Activated CD4-positive, alpha-beta T cell treated with anti-CD3 and anti-CD28 coated beads, Interleukin-10, Interleukin-2, amounts not matched to agents 100 ng/mL and 50 ng/mL, durations not matched to agents 16 hours and 8 hours (primary cell): Measurements from ENCODE around the gene SDCCAG8.
"Not testable (repeated sequence)": the region's sequence is repeated elsewhere in the genome, so short reads cannot be mapped to it uniquely, and the experiment has no call there.

Experiments
- DNase-seq: peaks from one replicate; pipeline ENCODE4 v3.0.0-alpha.2; 2020

Gene SDCCAG8

DNA sequence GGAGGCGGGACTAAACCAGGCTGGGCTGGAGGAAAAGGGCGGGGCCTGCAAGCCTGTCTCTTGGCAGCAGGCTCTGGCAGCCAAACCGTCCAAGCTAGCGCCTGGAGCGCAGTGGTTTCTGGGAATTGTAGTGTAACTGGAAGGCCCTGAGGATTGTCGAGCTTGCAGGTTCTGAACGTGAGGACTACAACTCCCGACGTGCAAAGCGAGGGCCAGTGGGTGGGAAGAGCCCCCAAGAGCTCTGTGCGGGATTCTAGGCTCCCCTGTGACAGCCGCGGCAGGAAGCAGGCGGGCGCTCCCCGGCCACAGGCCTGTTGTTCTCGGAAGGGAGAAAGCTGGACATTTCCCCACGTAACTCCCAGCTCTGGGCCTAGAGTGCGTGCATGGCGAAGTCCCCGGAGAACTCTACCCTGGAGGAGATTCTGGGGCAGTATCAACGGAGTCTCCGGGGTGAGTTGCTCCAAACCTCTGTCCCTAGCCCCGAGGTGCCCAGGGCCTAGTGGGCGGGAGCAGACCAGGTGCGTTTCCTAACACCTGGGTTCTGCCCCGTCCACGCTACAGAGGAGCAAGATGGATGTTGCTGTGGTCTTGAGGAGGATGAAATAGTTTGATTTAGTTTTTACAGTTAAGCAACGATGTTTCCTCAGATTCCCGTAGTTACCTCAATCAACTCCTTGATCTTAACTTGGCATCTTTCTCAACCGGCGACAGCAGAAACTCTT, at the start of gene SDCCAG8:
SDCCAG8 (plus strand) TSS at position 251 of the 722 bp plus-strand sequence; CDS start at position 384, 133 bp downstream.
- peak; percentile 99 for DNase-seq

DNA sequence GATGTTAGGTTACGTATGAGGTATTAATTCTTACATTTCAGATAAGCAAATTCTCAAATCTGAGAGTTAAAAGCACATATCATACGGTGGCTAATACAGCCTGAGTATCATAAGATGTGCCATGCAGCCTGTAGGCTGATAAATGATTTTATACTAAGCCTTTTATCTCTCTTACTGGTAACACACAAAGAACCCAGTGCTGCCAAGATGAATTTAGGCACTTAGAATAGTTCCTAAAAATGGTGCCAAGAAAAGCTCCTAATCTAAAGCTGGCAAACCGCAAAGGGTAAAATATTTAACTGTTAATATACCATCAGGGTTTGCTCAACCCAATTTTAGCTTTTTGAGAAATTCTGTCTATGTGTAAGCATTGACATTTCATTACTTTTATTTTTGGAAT, 43.9 kb upstream of the SDCCAG8 start:
- DNase-seq, result not testable (repeated sequence)

DNA sequence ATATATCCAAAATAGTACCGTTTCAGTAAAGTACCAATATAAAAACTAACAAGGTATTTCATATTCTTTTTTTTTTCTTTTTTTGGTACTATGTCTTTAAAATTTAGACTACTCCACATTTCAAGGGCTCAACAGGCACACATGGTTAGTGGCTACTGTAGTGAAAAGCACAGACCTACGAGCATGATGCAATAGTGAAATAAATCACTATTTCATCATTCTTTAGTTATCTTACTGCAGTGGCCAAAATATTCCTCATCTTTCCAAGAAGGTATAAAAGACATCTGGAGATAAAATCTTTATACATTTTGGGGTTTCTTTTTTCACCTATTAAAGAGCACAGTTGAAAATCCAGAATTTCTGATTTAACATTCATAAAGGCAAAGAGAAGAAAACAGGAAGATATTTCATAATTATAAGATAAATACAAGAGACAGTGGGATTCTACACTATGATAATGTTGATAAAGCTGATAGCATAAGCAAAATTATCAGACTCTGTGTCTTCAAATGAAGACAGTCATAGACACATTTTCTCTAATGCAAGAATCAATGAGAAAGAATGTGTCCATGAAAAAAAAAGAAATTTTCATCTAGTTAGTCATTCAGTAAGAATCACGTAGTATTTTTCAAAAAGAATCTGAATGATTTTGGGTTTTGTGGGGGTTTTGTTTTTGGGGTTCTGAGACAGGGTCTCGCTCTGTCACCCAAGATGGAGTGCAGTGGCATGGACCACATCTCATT, 42.6 kb upstream of the SDCCAG8 start:
- DNase-seq, result no peak

DNA sequence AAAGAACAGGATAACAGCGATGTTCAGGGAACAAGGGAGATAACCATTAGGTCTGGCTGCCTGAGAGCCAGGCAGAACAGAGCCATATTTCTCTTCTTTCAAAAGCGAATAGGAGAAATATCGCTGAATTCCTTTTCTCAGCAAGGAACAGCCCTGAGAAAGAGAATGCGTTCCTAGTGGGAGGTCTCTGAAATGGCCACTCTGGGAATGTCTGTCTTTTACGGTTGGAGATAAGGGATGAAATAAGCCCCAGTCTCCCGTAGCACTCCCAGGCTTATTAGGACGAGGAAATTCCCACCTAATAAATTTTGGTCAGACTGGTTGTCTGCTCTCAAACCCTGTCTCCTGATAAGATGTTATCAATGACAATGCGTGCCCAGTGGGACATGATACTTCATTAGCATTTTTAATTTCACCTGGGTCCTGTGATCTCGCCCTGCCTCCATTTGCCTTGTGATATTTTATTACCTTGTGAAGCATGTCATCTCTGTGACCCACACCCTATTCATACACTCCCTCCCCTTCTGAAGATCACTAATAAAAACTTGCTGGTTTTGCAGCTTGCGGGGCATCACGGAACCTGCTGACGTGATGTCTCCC, 40.5 kb upstream of the SDCCAG8 start:
- DNase-seq, result not testable (repeated sequence)

DNA sequence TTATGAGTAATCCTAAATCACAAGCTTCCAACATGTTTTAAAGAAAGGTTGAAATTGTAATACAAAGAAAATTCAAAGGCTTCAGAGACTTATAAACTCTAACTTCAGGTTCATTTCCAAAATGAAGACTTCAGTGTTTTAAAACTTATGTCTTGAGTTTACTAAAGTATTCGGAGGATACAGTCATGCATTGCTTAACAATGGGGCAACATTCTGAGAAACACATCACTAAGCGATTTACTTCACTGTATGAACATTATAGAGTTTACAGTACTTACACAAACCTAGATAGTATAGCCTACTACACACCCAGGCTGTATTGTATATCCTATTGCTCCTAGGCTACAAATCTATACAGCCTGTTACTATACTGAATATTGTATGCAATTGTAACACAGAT, 39.1 kb upstream of the SDCCAG8 start:
- no peak for DNase-seq

DNA sequence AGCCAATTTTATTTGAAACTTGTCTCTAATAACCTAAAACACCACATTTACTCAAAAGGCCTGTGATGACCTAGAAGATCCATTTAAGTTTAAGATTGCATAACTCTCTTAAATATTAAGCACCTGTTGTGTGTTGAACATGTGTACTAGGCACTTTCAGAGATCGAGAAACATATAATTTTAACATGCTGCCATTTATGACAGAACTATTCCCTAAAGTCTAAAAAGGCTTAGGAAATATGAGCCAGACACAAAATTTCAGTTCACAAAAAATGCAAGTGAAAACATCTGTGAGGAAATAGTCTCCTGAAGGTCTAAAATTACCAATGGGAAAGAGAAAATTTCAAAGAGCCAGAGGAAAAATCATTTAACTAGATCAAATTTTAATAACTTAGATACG, 38.5 kb upstream of the SDCCAG8 start:
- no peak for DNase-seq

DNA sequence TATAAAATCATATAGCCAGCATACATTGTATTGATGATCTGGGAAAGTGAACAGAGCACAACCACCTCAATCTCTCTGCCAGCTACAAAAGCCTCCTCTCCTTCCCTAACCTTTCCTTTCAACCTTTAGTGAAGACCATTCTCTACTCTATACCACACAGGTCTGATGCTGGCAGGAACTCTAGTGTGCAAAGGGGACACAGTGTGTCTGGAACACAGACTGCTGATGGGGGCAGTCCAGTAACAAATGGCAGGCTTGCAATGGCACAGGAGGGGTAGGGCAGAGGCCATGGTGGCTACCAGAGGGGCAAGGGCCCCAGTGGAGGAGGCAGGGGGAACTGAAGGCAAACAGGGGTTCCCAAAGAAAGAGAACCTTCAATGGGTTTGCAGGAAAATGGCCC, 37.8 kb upstream of the SDCCAG8 start:
- no peak for DNase-seq

DNA sequence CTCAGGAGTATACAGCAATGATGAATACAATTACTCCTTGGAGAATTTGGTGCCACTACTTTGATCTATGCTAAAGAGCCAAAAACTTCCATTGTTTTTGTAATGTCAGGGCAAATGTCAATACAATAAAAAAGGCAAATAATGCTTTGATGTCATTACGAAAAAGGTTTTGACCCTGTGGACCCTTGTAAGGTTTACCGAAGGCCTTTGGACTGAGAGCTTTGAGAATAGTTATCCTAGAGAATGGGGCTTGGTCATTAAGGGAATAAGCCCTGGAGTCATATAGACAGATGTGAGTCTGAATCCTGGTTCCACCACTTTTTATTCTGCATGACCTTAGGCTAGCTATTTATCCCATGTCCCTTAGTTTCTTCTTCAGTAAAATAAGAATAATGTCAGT, 28.2 kb upstream of the SDCCAG8 start:
- no peak for DNase-seq

DNA sequence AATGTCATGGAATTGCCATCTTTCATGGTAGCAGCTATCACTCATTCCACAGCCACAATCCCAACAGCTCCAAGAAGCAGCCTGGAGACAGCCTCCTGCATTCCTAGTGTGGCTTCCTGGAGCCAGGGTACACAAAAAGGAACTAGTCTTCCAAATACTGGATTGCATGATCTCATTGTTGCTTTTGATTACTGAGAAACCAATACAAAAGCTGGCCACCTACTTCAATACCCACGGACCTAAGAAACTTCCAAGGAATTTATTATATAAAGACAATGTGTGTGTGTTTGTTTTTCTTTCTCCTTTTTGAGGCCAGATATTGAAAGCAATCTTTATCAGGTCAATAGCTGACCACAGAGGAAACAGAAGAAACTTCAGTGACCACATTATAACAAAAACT, 26.3 kb upstream of the SDCCAG8 start:
- no peak for DNase-seq

DNA sequence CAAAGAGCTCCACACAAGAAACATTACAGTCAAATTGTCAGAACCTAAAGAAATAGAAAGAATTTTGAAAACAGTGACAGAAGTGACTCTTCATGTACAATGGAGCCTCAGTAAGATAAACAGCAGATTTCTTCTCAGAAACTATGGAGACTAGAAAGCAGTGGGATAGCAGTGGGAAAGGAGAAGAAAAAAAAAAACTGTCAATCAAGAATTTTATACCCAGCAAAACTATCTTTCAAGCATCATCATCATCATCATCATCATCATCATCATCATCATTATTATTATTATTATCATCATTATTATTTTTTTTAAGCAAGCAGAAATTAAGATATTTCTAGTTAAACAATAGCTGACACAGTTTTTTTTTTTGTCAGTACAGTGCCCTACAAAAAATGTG, 24.9 kb upstream of the SDCCAG8 start:
- DNase-seq, result no peak

DNA sequence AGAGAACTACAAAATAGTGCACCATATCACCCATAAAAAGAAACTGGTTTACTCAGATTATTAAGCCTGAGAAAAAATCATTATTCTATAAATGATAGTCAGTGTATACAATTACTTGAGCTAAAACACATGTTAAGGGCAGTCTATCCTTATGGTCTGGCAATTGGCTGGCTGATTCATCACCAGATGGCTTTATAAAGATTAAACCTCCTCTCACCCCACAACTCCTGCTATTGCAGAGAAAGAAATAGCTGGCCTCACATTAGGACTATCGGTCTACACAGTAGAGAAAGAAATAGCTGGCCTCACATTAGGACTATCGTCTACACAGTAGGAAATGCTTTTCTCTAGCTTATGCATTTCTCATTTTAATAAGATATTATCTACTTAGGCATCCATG, 21.9 kb upstream of the SDCCAG8 start:
- no peak for DNase-seq

DNA sequence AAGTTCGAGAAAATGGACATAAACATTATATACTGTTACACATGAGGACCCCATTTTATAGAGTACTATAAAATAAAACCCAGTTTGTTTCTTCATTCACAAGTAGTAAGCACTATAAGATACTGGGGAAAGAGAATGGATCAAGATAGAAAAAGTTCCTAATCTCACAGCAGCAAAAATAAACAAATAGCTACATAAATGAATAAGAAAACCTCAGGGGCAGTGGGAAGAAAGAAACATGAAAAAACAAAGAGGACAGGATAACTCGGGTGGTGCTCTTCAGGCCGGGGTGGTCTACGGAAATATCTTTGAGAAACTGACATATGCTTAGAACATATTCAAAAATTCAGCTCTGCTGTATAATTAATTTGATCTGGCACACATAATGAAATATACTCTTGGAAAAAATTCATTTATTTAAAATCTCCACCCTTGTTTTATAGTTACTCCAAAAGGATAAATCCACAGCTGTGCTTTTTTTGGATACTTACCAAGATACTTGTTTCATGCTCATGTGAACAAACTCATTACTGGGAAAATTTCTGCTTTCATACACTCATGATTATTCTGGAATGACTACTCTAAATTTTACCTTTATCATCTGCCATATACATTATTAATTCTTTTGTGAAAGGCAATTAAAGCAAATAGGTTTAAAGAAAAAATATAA, 20.7 kb upstream of the SDCCAG8 start:
- DNase-seq, result no peak

DNA sequence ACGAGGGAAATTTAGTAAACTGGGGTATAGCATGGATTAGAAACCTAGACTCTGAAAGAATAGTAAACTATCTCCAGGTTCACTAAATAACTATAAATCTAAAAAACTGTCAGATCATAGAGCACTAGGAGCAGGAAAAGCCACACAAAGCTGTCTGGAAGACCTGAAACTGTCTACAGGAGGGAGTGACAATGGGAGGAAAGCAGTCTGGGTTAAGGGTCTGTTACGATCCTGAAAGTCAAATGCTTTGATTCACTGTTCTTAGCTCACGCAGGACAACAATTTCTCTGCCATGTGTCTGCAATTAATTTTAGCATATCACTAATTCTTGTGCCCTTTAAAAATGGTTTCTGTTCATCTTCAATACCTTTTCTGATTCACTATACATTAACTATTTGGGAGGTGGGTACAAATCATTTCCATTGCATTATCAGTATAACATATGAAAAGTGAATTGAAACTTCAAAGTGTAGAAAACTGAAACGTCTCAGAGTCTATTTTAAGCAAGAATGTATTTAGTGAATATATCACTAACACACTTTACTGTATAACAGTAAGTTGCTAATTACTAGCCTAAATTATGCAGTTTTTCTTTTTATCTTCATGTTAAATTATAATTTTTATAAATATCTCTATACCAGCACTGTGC, 19.1 kb upstream of the SDCCAG8 start:
- no peak for DNase-seq

DNA sequence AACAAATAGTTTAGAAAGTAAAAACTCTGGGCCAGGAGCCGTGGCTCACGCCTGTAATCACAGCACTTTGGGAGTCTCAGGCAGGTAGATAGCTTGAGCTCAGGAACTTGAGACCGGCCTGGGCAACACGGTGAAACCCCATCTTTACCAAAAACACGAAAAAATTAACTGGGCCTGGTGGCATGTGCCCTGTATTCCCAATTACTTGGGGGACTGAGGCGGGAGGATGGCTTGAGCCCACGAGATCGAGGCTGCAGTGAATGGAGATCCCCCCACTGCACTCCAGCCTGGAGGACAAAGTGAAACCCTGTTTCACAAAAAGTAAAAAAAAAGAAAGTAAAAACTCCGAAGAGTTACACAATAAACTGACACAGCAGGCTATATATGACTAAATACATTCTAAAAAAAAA, 11.4 kb upstream of the SDCCAG8 start:
- DNase-seq, result no peak

DNA sequence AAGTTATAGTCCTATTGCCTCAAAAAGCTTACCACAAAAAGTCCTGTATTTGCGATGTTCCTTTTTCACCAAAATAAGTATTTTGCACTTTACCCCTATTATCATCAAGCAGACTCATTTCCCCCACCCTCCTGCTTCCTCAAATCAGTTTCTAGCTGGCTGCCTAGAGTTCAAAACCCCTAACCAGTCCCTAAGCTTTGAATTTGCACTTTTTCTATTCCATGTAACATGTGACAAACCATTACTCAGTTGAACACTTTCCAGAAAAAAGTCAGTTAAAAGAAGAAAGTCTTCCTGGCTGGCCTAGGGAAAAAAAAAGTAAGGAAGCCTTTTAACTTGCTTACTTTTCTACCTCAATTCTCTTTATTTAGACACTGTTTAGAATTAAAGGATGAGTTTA, 8.9 kb upstream of the SDCCAG8 start:
- DNase-seq, result no peak

DNA sequence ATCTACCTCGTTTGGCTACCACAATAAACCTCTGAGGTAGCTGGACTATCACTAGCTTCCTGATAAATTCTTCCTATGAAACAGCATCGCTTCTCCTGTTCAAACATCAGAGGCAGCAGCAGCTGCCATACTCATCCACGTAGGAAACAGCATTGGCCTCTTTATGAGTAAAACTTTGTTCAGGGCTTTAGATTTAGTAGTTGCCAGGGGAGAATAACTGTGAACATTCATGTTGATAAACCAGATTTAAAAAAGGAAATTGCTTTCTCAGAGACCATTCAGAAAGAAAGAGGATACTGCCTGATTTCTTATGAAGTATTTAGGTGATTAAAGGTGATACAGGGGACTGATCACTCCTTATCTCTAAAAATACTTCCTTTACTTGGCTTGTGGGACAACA, 7.9 kb upstream of the SDCCAG8 start:
- no peak for DNase-seq

DNA sequence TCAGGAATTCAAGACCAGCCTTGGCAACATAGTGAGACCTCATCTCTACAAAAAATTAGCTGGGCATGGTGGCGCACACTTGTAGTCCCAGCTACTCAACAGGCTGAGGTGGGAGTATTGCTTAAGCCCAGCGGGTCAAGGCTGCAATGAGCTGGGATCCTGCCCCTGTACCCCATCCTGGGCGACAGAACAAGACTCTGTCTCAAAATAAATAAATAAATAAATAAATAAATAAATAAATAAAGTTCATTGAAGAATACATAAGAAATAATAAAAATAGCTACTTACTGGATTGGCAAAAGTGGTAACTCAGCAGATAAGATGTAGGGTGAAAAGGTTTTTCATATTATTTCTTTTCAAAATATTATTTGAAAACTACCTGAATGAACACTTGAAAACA, 6.6 kb upstream of the SDCCAG8 start:
- no peak for DNase-seq

DNA sequence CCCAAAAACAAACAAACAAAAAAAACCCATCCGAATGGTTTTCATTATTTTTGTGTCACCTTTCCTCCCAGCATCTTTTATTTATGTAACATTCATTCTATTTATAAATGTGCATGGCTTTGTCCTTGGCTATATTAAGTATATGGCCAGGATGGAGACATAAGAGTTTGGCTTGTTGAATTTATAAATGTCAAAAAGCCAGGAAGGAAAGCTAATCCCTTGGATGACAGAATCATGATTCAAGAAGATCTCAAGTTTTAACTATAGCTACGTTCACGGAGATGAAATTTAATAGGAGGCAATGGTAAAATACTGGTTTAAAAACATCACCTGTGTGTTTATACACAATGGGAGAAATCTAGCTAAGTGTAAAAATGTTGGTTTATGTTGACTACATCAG, 5.7 kb upstream of the SDCCAG8 start:
- DNase-seq, result no peak

DNA sequence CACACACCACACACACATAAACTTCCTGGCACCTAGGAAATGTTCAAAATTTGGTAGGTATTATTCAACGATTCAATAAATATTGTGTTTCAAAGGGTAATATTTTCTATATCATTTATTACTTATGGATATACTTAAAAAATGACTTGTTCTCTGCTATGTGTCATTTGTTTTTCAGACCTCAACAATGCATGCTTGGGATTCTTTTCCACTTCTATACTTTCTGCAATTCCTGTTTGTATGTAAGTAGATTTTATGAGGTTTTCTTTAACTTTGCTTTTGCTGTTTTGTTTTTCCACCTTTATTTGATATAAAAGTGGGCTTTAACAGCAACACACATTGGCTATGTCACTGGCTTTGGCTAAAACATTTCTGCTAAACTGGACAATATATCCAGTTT, 4.3 kb upstream of the SDCCAG8 start:
- no peak for DNase-seq

DNA sequence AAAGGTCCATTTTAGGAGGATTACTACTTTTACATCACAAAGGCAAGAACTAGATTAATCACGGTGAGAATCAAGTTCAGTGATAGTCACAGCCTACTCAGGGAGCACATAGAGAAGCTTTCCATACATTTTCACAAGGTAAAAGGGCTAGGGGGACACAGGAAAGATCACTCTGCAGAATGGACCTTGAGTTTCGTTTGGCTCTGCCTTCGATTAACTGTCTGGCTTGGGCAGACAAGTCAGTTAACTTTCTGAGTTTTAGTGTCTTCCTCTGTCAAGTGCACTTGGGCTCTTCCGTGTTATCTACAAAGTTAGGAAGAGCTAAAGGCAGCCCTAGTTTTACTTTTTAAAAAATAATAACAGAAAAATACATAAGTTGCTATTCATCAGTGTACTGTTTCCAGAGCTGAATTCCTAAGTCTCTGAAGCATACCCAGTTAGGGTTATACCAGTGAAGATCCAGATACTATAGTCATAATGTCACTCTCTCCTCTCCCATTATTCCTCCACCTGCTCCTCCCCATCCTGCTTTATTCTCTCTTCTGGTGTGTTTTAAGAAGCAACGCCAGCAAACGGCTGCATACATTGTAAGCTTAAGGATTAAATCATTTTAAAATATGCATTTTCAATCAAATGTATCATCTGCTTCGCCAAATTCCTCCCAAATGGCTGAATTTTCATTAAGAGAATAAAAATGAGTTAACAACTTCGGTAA, 2.5 kb upstream of the SDCCAG8 start:
- no peak for DNase-seq

DNA sequence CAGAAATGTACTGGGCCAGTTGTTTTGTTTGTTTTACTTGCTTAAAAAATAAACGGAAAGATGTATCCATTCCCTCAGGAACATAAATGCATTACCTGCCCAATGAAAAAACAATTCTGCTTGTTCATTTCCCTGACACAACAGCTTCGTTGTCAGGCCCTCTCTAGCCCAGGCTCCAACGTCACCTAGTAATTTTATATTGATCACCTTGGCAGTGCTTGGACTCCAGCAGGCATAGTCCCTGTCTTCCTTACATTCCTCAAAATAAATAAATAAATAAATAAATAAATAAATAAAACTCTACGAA, 2.0 kb upstream of the SDCCAG8 start:
- DNase-seq, result peak; percentile 17

DNA sequence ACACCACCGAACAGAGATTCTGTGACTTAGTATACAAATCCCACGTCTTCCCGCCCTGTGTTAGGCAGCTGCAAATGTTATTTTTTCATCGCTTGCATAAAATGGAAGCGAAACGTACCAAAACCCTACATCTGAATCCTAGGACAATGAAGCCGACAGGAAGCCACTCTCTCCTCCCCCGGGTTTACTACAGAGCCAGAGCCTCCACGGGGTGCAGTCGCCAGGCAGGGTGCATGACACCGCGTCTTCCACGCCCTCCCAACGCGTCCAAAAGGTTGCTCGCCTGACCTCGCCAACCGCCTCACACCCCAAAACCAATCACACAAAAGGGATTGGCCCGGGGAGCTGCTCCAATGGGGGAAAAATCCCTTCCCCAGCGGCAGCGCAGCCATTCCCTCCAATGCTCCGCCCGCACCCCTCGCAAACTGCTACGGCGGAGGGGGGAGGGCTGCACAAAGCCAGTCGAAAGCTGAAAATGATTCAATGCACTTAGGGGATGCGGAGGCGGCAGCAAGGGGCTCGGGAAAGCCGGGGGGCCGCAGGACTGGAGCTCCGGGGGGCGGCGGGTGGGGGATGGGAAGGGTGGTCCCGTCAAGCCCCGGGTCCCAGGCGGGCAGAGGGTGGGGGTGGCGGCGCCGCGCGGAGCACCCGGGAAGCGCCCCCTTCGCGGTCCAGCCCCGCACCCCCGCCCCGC, 1.5 kb upstream of the SDCCAG8 start:
- peak; percentile 71 for DNase-seq
